A673 (cell line): ENCODE measurements around the gene ANKS6. TPM values are rescaled to one million over a fixed set of nuclear protein-coding genes. Genes with fewer than 3 reads are reported as not detected.

Experiments used
- BruUV-seq: library from RNA; stranded (reverse); fragments of 400-500 nt; replicated peaks from 2 replicates; lab custom pipeline; 2021; lab: Mats Ljungman, UMichigan
- CTCF ChIA-PET: fragments of 300-600 bp; sonication (Branson Sonifier 250); formaldehyde crosslinking; loops from one replicate; lab custom pipeline; 2022; ENCODE audit warnings: antibody characterized with exemption; lab: Charles Lee
- POLR2A ChIA-PET: fragments of 300-600 bp; sonication (Branson Sonifier 250); formaldehyde crosslinking; loops from one replicate; lab custom pipeline; 2022; ENCODE audit warnings: antibody characterized with exemption; ENCODE audit not compliant: low non-redundant PET; lab: Charles Lee
- DNase-seq: peaks from one replicate; pipeline ENCODE4 v3.0.0-alpha.2; 2015; ENCODE audit warnings: low spot score
- H3K27ac ChIP-seq: fragments of 200-600 bp; sonication (generic); 2 replicates; pipeline ENCODE4 v1.5.1; 2016; ENCODE audit warnings: mixed run types, low read depth, mild to moderate bottlenecking, mixed read lengths, antibody characterized with exemption, low read length; ENCODE audit not compliant: poor library complexity, severe bottlenecking
- H3K27me3 ChIP-seq: fragments of 200-600 bp; sonication (generic); replicated peaks from 2 replicates; pipeline ENCODE4 v1.6.1; 2017; ENCODE audit warnings: mixed run types, low read depth, mild to moderate bottlenecking, mixed read lengths, antibody characterized with exemption, low read length; ENCODE audit not compliant: insufficient read depth, poor library complexity
- H3K36me3 ChIP-seq: fragments of 200-600 bp; sonication (generic); 2 replicates; pipeline ENCODE4 v1.6.1; 2016; ENCODE audit warnings: mixed run types, mild to moderate bottlenecking, mixed read lengths, antibody characterized with exemption, low read length; ENCODE audit not compliant: insufficient read depth, poor library complexity, severe bottlenecking
- H3K4me1 ChIP-seq: fragments of 200-600 bp; sonication (generic); 2 replicates; pipeline ENCODE4 v1.6.1; 2017; ENCODE audit warnings: mixed run types, mild to moderate bottlenecking, mixed read lengths, antibody characterized with exemption, low read length; ENCODE audit not compliant: insufficient read depth, poor library complexity, severe bottlenecking
- H3K4me3 ChIP-seq: fragments of 200-600 bp; sonication (generic); 2 replicates; pipeline ENCODE4 v1.5.1; 2016; ENCODE audit warnings: low read depth, mixed run types, mild to moderate bottlenecking, mixed read lengths, low read length; ENCODE audit not compliant: poor library complexity, severe bottlenecking
- H3K9me3 ChIP-seq: fragments of 200-600 bp; sonication (generic); 2 replicates; pipeline ENCODE4 v1.6.1; 2016; ENCODE audit warnings: mixed run types, low read depth, mild to moderate bottlenecking, mixed read lengths, antibody characterized with exemption, low read length; ENCODE audit not compliant: poor library complexity, severe bottlenecking
- EZH2 ChIP-seq: fragments of 200-600 bp; sonication (generic); IDR thresholded peaks from 2 replicates; pipeline ENCODE4 v1.6.1; 2017; ENCODE audit warnings: borderline replicate concordance, low read depth, mild to moderate bottlenecking, mixed read lengths, antibody characterized with exemption, low read length; ENCODE audit not compliant: poor library complexity, severe bottlenecking
- intact Hi-C: fragments of 100-400 bp; cut with micrococcal nuclease; formaldehyde crosslinking; loops from one replicate; pipeline ENCODE4 v1.10.0; 2022; ENCODE audit not compliant: unreplicated experiment
- total RNA-seq: library from RNA; stranded (reverse); gene quantifications from 2 replicates; pipeline ENCODE4 v1.2.3, GENCODE V29; 2021
- TF ChIP-seq, protein P1 (sequence below): fragments of 300-800, 200-600 bp; sonication (generic); conservative IDR thresholded peaks from 2 replicates; pipeline ENCODE4 v1.5.1; 2017; ENCODE audit warnings: low read depth, mild to moderate bottlenecking, antibody characterized with exemption, low read length, moderate library complexity, mixed read lengths

The ANKS6 gene
- total RNA-seq, 1 experiment from 2014 or later = 14.4 TPM

DNA sequence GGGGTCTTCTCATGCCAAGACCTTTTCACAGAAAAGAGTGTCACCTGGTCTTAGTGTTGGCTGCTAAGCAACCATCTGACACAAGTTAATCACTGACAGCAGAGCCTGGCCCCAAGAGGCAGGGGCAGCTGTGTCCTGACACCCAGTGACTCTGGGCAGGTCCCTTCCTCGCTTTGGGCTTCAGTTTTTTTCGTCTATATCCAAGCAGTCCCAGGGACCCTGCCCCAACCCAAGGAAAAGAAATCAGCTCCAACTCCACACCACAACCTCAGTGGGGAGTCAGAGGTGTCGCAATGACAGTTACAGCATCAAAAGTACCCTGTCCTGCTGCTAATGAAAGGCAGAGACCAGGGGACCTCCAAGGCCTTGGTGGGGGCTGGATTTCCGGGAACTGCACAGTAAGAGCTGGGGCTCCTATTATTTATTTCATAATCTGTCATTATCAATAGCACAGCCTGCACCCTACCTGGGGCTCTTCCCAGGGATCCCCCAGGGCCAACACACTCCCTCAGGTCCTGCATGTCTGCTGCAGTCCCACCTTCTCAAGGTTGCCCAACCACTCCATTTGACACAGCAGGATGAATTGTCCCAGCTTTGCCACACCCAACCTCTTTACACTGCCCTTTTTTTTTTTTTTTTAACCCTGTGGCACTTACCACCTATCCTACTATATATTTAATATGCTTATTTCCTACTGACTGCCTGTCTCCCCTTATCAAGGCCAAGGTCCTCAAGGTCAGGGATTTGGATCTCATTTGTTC lies 9.4 kb downstream of the ANKS6 start:
- POLR2A ChIA-PET = no interaction called here
- no peaks in the 10 kb centered on the region for H3K27me3 ChIP-seq
- H3K9me3 ChIP-seq = no peaks in the 10 kb centered on the region
- H3K27ac ChIP-seq = no peak overlapping the region
- intact Hi-C loops = no loop called here
- CTCF ChIA-PET = no interaction called here
- no TSS peak for BruUV-seq
- TF ChIP-seq, protein P1, sequence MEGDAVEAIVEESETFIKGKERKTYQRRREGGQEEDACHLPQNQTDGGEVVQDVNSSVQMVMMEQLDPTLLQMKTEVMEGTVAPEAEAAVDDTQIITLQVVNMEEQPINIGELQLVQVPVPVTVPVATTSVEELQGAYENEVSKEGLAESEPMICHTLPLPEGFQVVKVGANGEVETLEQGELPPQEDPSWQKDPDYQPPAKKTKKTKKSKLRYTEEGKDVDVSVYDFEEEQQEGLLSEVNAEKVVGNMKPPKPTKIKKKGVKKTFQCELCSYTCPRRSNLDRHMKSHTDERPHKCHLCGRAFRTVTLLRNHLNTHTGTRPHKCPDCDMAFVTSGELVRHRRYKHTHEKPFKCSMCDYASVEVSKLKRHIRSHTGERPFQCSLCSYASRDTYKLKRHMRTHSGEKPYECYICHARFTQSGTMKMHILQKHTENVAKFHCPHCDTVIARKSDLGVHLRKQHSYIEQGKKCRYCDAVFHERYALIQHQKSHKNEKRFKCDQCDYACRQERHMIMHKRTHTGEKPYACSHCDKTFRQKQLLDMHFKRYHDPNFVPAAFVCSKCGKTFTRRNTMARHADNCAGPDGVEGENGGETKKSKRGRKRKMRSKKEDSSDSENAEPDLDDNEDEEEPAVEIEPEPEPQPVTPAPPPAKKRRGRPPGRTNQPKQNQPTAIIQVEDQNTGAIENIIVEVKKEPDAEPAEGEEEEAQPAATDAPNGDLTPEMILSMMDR = no peak
- no peak for TF ChIP-seq EZH2
- DNase-seq = no peak
- H3K36me3 ChIP-seq = peaks cover 4% of the 10 kb centered on the region
- H3K4me1 ChIP-seq = no peaks in the 10 kb centered on the region
- no peak overlapping the region for H3K4me3 ChIP-seq

DNA sequence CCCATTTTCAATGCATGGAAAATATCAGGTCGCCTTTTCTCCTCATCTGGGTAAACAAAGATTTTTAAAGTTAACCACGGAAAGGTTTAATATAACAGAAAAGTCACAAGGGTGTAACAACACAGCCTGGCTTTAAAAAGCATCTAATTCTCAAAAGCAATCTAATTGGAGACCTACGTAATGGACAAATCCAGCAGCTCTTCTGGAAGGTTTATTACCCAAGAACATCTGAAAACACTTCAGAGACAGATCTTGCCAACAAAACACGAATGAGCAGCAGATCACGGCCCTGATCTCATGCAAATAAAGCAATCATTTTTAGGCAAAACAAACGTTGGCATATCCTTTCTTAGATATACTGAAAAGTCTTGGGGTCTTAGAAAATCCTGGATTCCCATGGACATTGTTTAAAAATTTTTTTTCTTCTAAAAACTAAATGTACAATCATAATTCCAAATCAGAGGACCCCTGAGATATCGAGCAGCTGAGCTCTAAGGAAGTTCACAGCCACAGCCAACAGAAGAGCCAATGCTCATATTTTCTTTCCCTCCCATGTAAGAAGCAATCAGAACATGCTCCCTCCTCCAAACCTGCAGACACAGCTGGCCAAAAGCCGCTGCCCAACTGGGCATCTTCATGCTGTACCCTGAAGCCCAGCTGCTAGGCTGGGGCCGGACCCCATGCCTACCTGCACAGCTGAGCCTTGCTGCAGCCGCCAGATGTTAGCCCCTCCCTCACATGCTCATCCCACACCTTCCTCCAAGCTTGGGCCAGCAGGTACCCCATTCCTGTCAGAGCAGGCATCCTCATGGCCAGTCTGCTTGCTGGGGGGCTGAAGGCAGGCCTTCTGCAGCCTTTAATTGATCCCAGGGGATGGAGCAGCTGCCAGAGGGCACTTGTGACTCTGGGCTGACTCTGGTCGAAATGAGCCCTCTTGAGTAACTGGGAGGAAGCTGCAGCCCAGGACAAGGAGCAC lies 11.2 kb downstream of the ANKS6 start:
- DNase-seq = no peak
- Histone ChIP-seq H3K27ac (no peak overlapping the region), H3K36me3 (peaks cover 2% of the 10 kb centered on the region), H3K27me3 (no peaks in the 10 kb centered on the region), H3K4me3 (no peak overlapping the region), H3K9me3 (no peaks in the 10 kb centered on the region), H3K4me1 (no peaks in the 10 kb centered on the region)
- POLR2A ChIA-PET = no interaction called here
- BruUV-seq = no TSS peak
- no peak for TF ChIP-seq EZH2
- TF ChIP-seq, protein P1 = no peak
- intact Hi-C loops = no loop called here
- CTCF ChIA-PET = no interaction called here

DNA sequence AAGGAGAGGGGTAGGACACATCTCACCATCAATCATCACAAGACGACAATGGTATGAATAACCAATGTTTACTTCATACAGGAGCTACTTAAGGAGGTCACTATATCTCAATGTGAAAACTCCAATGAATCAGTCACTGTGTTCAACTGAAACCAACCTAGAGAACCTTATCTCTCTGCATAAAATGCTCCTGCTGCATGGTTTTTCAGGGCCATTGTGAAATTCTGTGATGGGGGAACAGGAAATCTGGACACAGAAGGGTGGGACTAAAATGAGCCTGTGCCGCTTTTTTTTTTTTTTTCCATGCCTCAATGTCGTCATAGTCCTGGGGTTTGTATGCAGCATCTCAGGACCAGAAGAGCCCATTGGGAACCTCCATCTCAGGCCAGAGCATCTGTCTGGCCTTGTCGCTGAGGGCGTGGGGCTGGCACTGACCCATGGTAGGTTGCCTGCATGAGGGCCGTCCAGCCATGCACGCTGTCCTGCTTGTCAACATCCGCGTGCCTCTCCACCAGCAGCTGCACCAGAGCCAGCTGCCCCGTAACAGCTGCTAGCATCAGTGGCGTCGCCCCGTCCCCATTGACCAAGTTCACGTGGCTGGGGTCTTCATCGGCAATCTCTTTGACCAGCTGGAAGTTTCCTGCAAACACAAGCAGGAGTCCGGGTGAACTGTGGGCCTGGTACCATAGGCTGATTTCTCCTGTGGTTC lies 12.7 kb downstream of the ANKS6 start:
- Histone ChIP-seq H3K4me3 (no peak overlapping the region), H3K4me1 (no peaks in the 10 kb centered on the region), H3K9me3 (no peaks in the 10 kb centered on the region), H3K27ac (no peak overlapping the region), H3K27me3 (no peaks in the 10 kb centered on the region), H3K36me3 (no peaks in the 10 kb centered on the region)
- intact Hi-C loops = no loop called here
- no TSS peak for BruUV-seq
- TF ChIP-seq, protein P1 = no peak
- TF ChIP-seq EZH2 = no peak
- no peak for DNase-seq
- ChIA-PET CTCF (no interaction called here), POLR2A (no interaction called here)
